Upper lobe of left lung (tissue), 4 donors: Measurements from ENCODE around the gene GPC2.

Experiments used
- CTCF ChIP-seq, 6 experiments: fragments of 450-650 bp in 4 of 6; fragments of 200-600 bp in 2 of 6; sonication (generic) in 2 of 6; IDR thresholded peaks; one replicate each; pipeline ENCODE4 v1.5.1; 2016 to 2019; ENCODE audit warnings: antibody characterized with exemption in 6 of 6
- POLR2A ChIP-seq, 4 donors: fragments of 450-650 bp; IDR thresholded peaks; one replicate each; pipeline ENCODE4 v1.5.1; 2016 to 2017; ENCODE audit warnings: antibody characterized with exemption in 4 of 4, mild to moderate bottlenecking in 2 of 4
- POLR2AphosphoS5 ChIP-seq, 2 donors: sonication (generic); formaldehyde crosslinking; IDR thresholded peaks; one replicate each; pipeline ENCODE4 v1.5.1; 2017; ENCODE audit warnings: antibody characterized with exemption in 2 of 2

GRCh38 chr7:100209493-100209892 lies 32.3 kb upstream of the GPC2 start:
- TF ChIP-seq POLR2A (IDR thresholded peaks at IDR 0.05): no peak
- TF ChIP-seq CTCF (IDR thresholded peaks at IDR 0.05): no peak
- TF ChIP-seq POLR2AphosphoS5 (IDR thresholded peaks at IDR 0.05): no peak
